Peyer's patch (tissue), 4 donors: ENCODE data around the gene ARHGAP24. TPM values are rescaled to one million over a fixed set of nuclear protein-coding genes. Genes with fewer than 3 reads are reported as not detected.

Experiments used
- DNase-seq, 3 donors: peaks; one replicate each; pipeline ENCODE4 v3.0.0-alpha.2; 2017 to 2019
- H3K27ac ChIP-seq, 4 donors: fragments of 200-600 bp; sonication (generic); one replicate each; pipeline ENCODE4 v1.5.1; 2016 to 2019
- H3K27me3 ChIP-seq, 2 donors: fragments of 200-600 bp; sonication (generic); one replicate each; pipeline ENCODE4 v1.5.1; 2019
- H3K36me3 ChIP-seq, 3 donors: fragments of 200-600 bp; sonication (generic); one replicate each; pipeline ENCODE4 v1.5.1; 2016 to 2019
- H3K4me1 ChIP-seq, 4 donors: fragments of 200-600 bp; sonication (generic); one replicate each; pipeline ENCODE4 v1.5.1; 2016 to 2019
- H3K4me3 ChIP-seq, 4 donors: fragments of 200-600 bp; sonication (generic); 1 replicate in 3 of 4; 2 replicates in 1 of 4; pipeline ENCODE4 v1.5.1; 2016 to 2019; ENCODE audit warnings: mild to moderate bottlenecking in 1 of 4
- H3K9me3 ChIP-seq, 4 donors: fragments of 200-600 bp; sonication (generic); one replicate each; pipeline ENCODE4 v1.5.1; 2016 to 2019; ENCODE audit warnings: mild to moderate bottlenecking in 1 of 4
- CTCF ChIP-seq, 6 experiments: fragments of 450-650 bp in 4 of 6; fragments of 200-600 bp in 2 of 6; sonication (generic) in 1 of 6; IDR thresholded peaks; one replicate each; pipeline ENCODE4 v1.5.1; 2017 to 2019; ENCODE audit warnings: antibody characterized with exemption in 6 of 6, mild to moderate bottlenecking in 3 of 6, moderate library complexity in 1 of 6
- POLR2A ChIP-seq, 2 donors: fragments of 450-650 bp; IDR thresholded peaks; one replicate each; pipeline ENCODE4 v1.5.1; 2017; ENCODE audit warnings: antibody characterized with exemption in 2 of 2, mild to moderate bottlenecking in 2 of 2, moderate library complexity in 2 of 2
- total RNA-seq, 4 donors: library from RNA; depleted of rRNA; stranded (reverse); fragments of >200 nt; gene quantifications; one replicate each; pipeline ENCODE4 v1.1.0, GENCODE V29; 2016

Gene ARHGAP24
- total RNA-seq, 4 donors from 2014 or later, result 4.7 to 330 (median 20.0) TPM

GRCh38 chr4:85475631-85476233 lies 782 bp downstream of the ARHGAP24 start:
- Histone ChIP-seq H3K27ac (peak overlapping the region; percentile 55 to 88 (median 73)), H3K36me3 (no peaks in the 10 kb centered on the region), H3K27me3 (no peaks in the 10 kb centered on the region), H3K4me1 (peaks cover 0 to 9% (median 3%) of the 10 kb centered on the region in 4 donors), H3K4me3 (peak overlapping the region; percentile 53 to 64 (median 56)), H3K9me3 (no peaks in the 10 kb centered on the region)
- TF ChIP-seq CTCF (IDR thresholded peaks at IDR 0.05) (no peak), POLR2A (IDR thresholded peaks at IDR 0.05) (no peak)
- DNase-seq, result peak in 2 of 3 donors; percentile 50 to 52

- Histone ChIP-seq H3K27ac (peak overlapping the region in 2 of 4 donors; percentile 67 to 78), H3K4me1 (peaks cover 0 to 9% (median 3%) of the 10 kb centered on the region in 4 donors), H3K27me3 (no peaks in the 10 kb centered on the region), H3K36me3 (no peaks in the 10 kb centered on the region), H3K9me3 (no peaks in the 10 kb centered on the region), H3K4me3 (peak overlapping the region in 2 of 4 donors; percentile 53 to 58)
- DNase-seq, result no peak
- TF ChIP-seq POLR2A (IDR thresholded peaks at IDR 0.05) (no peak), CTCF (IDR thresholded peaks at IDR 0.05) (no peak)
These were observed 1.4 kb downstream of the ARHGAP24 start for GRCh38 chr4:85476381-85476780.

GRCh38 chr4:85477534-85477933 lies 2.6 kb downstream of the ARHGAP24 start:
- peak overlapping the region in 2 of 4 donors; percentile 53 to 58 for H3K4me3 ChIP-seq

GRCh38 chr4:85478576-85478975 lies 3.6 kb downstream of the ARHGAP24 start:
- H3K4me3 ChIP-seq, result peak overlapping the region in 1 of 4 donors; percentile 53
- H3K9me3 ChIP-seq, result no peaks in the 10 kb centered on the region
- TF ChIP-seq CTCF (IDR thresholded peaks at IDR 0.05) (no peak), POLR2A (IDR thresholded peaks at IDR 0.05) (no peak)
- peak overlapping the region in 1 of 4 donors; percentile 67 for H3K27ac ChIP-seq
- no peaks in the 10 kb centered on the region for H3K27me3 ChIP-seq
- peaks cover 0 to 9% (median 0%) of the 10 kb centered on the region in 4 donors for H3K4me1 ChIP-seq
- no peaks in the 10 kb centered on the region for H3K36me3 ChIP-seq
- no peak for DNase-seq

More at GRCh38 chr4:85477534-85477933, 2.6 kb downstream of the ARHGAP24 start:
- Histone ChIP-seq H3K36me3 (no peaks in the 10 kb centered on the region), H3K27me3 (no peaks in the 10 kb centered on the region), H3K9me3 (no peaks in the 10 kb centered on the region), H3K4me1 (peaks cover 0 to 9% (median 0%) of the 10 kb centered on the region in 4 donors), H3K27ac (peak overlapping the region in 2 of 4 donors; percentile 67 to 78)
- peak in 2 of 3 donors; percentile 40 to 51 for DNase-seq
- no peak for TF ChIP-seq POLR2A (IDR thresholded peaks at IDR 0.05)
- TF ChIP-seq CTCF (IDR thresholded peaks at IDR 0.05), result no peak

GRCh38 chr4:85482010-85482738 lies 7.2 kb downstream of the ARHGAP24 start:
- peak overlapping the region in 1 of 4 donors; percentile 11 for H3K27ac ChIP-seq
- DNase-seq, result no peak
- H3K4me1 ChIP-seq, result no peaks in the 10 kb centered on the region
- TF ChIP-seq POLR2A (IDR thresholded peaks at IDR 0.05) (no peak), CTCF (IDR thresholded peaks at IDR 0.05) (no peak)
- no peaks in the 10 kb centered on the region for H3K27me3 ChIP-seq
- no peaks in the 10 kb centered on the region for H3K36me3 ChIP-seq
- H3K9me3 ChIP-seq, result no peaks in the 10 kb centered on the region
- H3K4me3 ChIP-seq, result no peak overlapping the region
